ENCODE results near the gene SELENOI. TPM values are rescaled to one million over a fixed set of nuclear protein-coding genes. Genes with fewer than 3 reads are reported as not detected.
"Not testable (repeated sequence)": the region's sequence is repeated elsewhere in the genome, so short reads cannot be mapped to it uniquely, and the experiment has no call there.

Gene SELENOI
- total and polyA plus RNA-seq, 3 experiments from 2014 or later: 3.2 to 61.9 (median 58.4) TPM

- H3K27ac Mint-ChIP-seq: no peak overlapping the region
- H3K4me3 Mint-ChIP-seq: no peak overlapping the region
- ChIA-PET POLR2A (no interaction called here), CTCF (no interaction called here)
- H3K9me3 Mint-ChIP-seq: no peaks in the 10 kb centered on the region
- H3K27me3 ChIP-seq (ENCODE audit: insufficient read depth, low read length, poor library complexity, severe bottlenecking): no peaks in the 10 kb centered on the region
- peaks cover 0 to 45% (median 4%) of the 10 kb centered on the region in 3 donors for H3K36me3 Mint-ChIP-seq
- no peak overlapping the region for H3K27ac ChIP-seq (ENCODE audit: low read depth, low read length)
- no peak for DNase-seq
- H3K4me1 Mint-ChIP-seq: peaks cover 19 to 37% (median 35%) of the 10 kb centered on the region in 3 donors
- no peaks in the 10 kb centered on the region for H3K9me3 ChIP-seq (ENCODE audit: low read length)
- peaks cover 9% of the 10 kb centered on the region for H3K4me1 ChIP-seq (ENCODE audit: insufficient read depth, low read length)
- no peaks in the 10 kb centered on the region for H3K27me3 Mint-ChIP-seq
- no peak overlapping the region for H3K4me3 ChIP-seq (ENCODE audit: low read length)
- peaks cover 6% of the 10 kb centered on the region for H3K36me3 ChIP-seq (ENCODE audit: insufficient read depth, low read length)
Observed at GRCh38 chr2:26364669-26365068, 18.7 kb downstream of the SELENOI start.

GRCh38 chr2:26366957-26367356 is 21.0 kb downstream of the SELENOI start:
- Mint-ChIP-seq H3K4me1 (peaks cover 15 to 17% (median 16%) of the 10 kb centered on the region in 3 donors), H3K27ac (no peak overlapping the region), H3K9me3 (no peaks in the 10 kb centered on the region), H3K27me3 (no peaks in the 10 kb centered on the region), H3K4me3 (no peak overlapping the region), H3K36me3 (peaks cover 3 to 47% (median 7%) of the 10 kb centered on the region in 3 donors)
- H3K9me3 ChIP-seq (ENCODE audit: low read length): no peaks in the 10 kb centered on the region
- peaks cover 6% of the 10 kb centered on the region for H3K36me3 ChIP-seq (ENCODE audit: insufficient read depth, low read length)
- CTCF ChIA-PET: no interaction called here
- peaks cover 9% of the 10 kb centered on the region for H3K4me1 ChIP-seq (ENCODE audit: insufficient read depth, low read length)
- DNase-seq: no peak
- H3K27me3 ChIP-seq (ENCODE audit: insufficient read depth, low read length, poor library complexity, severe bottlenecking): no peaks in the 10 kb centered on the region
- H3K4me3 ChIP-seq (ENCODE audit: low read length): no peak overlapping the region
- POLR2A ChIA-PET: no interaction called here
- H3K27ac ChIP-seq (ENCODE audit: low read depth, low read length): no peak overlapping the region

GRCh38 chr2:26369664-26370063 is 23.7 kb downstream of the SELENOI start:
- H3K9me3 Mint-ChIP-seq; H3K9me3 ChIP-seq (ENCODE audit: low read length); H3K4me1 Mint-ChIP-seq; H3K36me3 ChIP-seq (ENCODE audit: insufficient read depth, low read length); H3K27ac ChIP-seq (ENCODE audit: low read depth, low read length); H3K4me3 Mint-ChIP-seq; DNase-seq; H3K27me3 Mint-ChIP-seq; H3K27me3 ChIP-seq (ENCODE audit: insufficient read depth, low read length, poor library complexity, severe bottlenecking); H3K4me3 ChIP-seq (ENCODE audit: low read length); H3K4me1 ChIP-seq (ENCODE audit: insufficient read depth, low read length); POLR2A ChIA-PET; CTCF ChIA-PET: not testable (repeated sequence)
- Mint-ChIP-seq H3K36me3 (peaks cover 8 to 63% (median 19%) of the 10 kb centered on the region in 3 donors), H3K27ac (peak overlapping the region in 2 of 8 donors; percentile 35 to 53)

GRCh38 chr2:26370909-26371308 is 25.0 kb downstream of the SELENOI start:
- POLR2A ChIA-PET, H3K27ac Mint-ChIP-seq: not testable (repeated sequence)

GRCh38 chr2:26376799-26377198 is 30.9 kb downstream of the SELENOI start:
- H3K4me3 Mint-ChIP-seq: no peak overlapping the region
- peaks cover 20 to 70% (median 31%) of the 10 kb centered on the region in 3 donors for H3K36me3 Mint-ChIP-seq
- DNase-seq: no peak
- peak overlapping the region in 2 of 8 donors; percentile 51 to 68 for H3K27ac Mint-ChIP-seq
- Histone ChIP-seq H3K27me3 (ENCODE audit: insufficient read depth, low read length, poor library complexity, severe bottlenecking) (no peaks in the 10 kb centered on the region), H3K9me3 (ENCODE audit: low read length) (no peaks in the 10 kb centered on the region), H3K4me1 (ENCODE audit: insufficient read depth, low read length) (no peaks in the 10 kb centered on the region), H3K27ac (ENCODE audit: low read depth, low read length) (no peak overlapping the region), H3K36me3 (ENCODE audit: insufficient read depth, low read length) (peaks cover 9% of the 10 kb centered on the region), H3K4me3 (ENCODE audit: low read length) (no peak overlapping the region)
- H3K9me3 Mint-ChIP-seq: no peaks in the 10 kb centered on the region
- ChIA-PET POLR2A (no interaction called here), CTCF (no interaction called here)
- peaks cover 2 to 18% (median 5%) of the 10 kb centered on the region in 3 donors for H3K4me1 Mint-ChIP-seq
- H3K27me3 Mint-ChIP-seq: no peaks in the 10 kb centered on the region

More at GRCh38 chr2:26370909-26371308, 25.0 kb downstream of the SELENOI start:
- H3K27me3 ChIP-seq (ENCODE audit: insufficient read depth, low read length, poor library complexity, severe bottlenecking); H3K4me1 ChIP-seq (ENCODE audit: insufficient read depth, low read length); H3K4me3 Mint-ChIP-seq; H3K27ac ChIP-seq (ENCODE audit: low read depth, low read length); H3K27me3 Mint-ChIP-seq; H3K9me3 Mint-ChIP-seq; H3K4me1 Mint-ChIP-seq; H3K9me3 ChIP-seq (ENCODE audit: low read length); CTCF ChIA-PET; DNase-seq; H3K4me3 ChIP-seq (ENCODE audit: low read length); H3K36me3 ChIP-seq (ENCODE audit: insufficient read depth, low read length): not testable (repeated sequence)
- H3K36me3 Mint-ChIP-seq: peaks cover 8 to 64% (median 23%) of the 10 kb centered on the region in 3 donors

GRCh38 chr2:26380281-26380680 is 34.3 kb downstream of the SELENOI start:
- no peak overlapping the region for H3K4me3 ChIP-seq (ENCODE audit: low read length)
- peaks cover 5% of the 10 kb centered on the region for H3K36me3 ChIP-seq (ENCODE audit: insufficient read depth, low read length)
- no peak for DNase-seq
- Mint-ChIP-seq H3K4me3 (no peak overlapping the region), H3K27ac (peak overlapping the region in 1 of 8 donors; percentile 33), H3K9me3 (no peaks in the 10 kb centered on the region), H3K27me3 (no peaks in the 10 kb centered on the region), H3K36me3 (peaks cover 20 to 67% (median 24%) of the 10 kb centered on the region in 3 donors), H3K4me1 (peaks cover 0 to 18% (median 5%) of the 10 kb centered on the region in 3 donors)
- H3K9me3 ChIP-seq (ENCODE audit: low read length): no peaks in the 10 kb centered on the region
- CTCF ChIA-PET: no interaction called here
- no peaks in the 10 kb centered on the region for H3K4me1 ChIP-seq (ENCODE audit: insufficient read depth, low read length)
- POLR2A ChIA-PET: no interaction called here
- H3K27me3 ChIP-seq (ENCODE audit: insufficient read depth, low read length, poor library complexity, severe bottlenecking): no peaks in the 10 kb centered on the region
- no peak overlapping the region for H3K27ac ChIP-seq (ENCODE audit: low read depth, low read length)

- Histone ChIP-seq H3K27ac (ENCODE audit: low read depth, low read length) (no peak overlapping the region), H3K4me3 (ENCODE audit: low read length) (no peak overlapping the region), H3K27me3 (ENCODE audit: insufficient read depth, low read length, poor library complexity, severe bottlenecking) (no peaks in the 10 kb centered on the region), H3K4me1 (ENCODE audit: insufficient read depth, low read length) (no peaks in the 10 kb centered on the region), H3K9me3 (ENCODE audit: low read length) (no peaks in the 10 kb centered on the region), H3K36me3 (ENCODE audit: insufficient read depth, low read length) (peaks cover 5% of the 10 kb centered on the region)
- H3K9me3 Mint-ChIP-seq: no peaks in the 10 kb centered on the region
- ChIA-PET POLR2A (no interaction called here), CTCF (no interaction called here)
- peaks cover 16 to 70% (median 17%) of the 10 kb centered on the region in 3 donors for H3K36me3 Mint-ChIP-seq
- DNase-seq: no peak
- no peak overlapping the region for H3K4me3 Mint-ChIP-seq
- peaks cover 0 to 11% (median 0%) of the 10 kb centered on the region in 3 donors for H3K4me1 Mint-ChIP-seq
- peak overlapping the region in 1 of 8 donors; percentile 48 for H3K27ac Mint-ChIP-seq
- no peaks in the 10 kb centered on the region for H3K27me3 Mint-ChIP-seq
Observed at GRCh38 chr2:26382564-26382963, 36.6 kb downstream of the SELENOI start.

- Mint-ChIP-seq H3K27ac (peak overlapping the region in 1 of 8 donors; percentile 13), H3K4me1 (peaks cover 0 to 5% (median 0%) of the 10 kb centered on the region in 3 donors), H3K27me3 (no peaks in the 10 kb centered on the region), H3K36me3 (peaks cover 5 to 72% (median 13%) of the 10 kb centered on the region in 3 donors), H3K9me3 (no peaks in the 10 kb centered on the region), H3K4me3 (no peak overlapping the region)
- no peaks in the 10 kb centered on the region for H3K4me1 ChIP-seq (ENCODE audit: insufficient read depth, low read length)
- no peaks in the 10 kb centered on the region for H3K36me3 ChIP-seq (ENCODE audit: insufficient read depth, low read length)
- H3K27me3 ChIP-seq (ENCODE audit: insufficient read depth, low read length, poor library complexity, severe bottlenecking): no peaks in the 10 kb centered on the region
- H3K4me3 ChIP-seq (ENCODE audit: low read length): no peak overlapping the region
- ChIA-PET POLR2A (no interaction called here), CTCF (no interaction called here)
- DNase-seq: no peak
- no peaks in the 10 kb centered on the region for H3K9me3 ChIP-seq (ENCODE audit: low read length)
- no peak overlapping the region for H3K27ac ChIP-seq (ENCODE audit: low read depth, low read length)
Observed at GRCh38 chr2:26384183-26384582, 38.2 kb downstream of the SELENOI start.

- Mint-ChIP-seq H3K27me3 (no peaks in the 10 kb centered on the region), H3K4me3 (no peak overlapping the region), H3K27ac (no peak overlapping the region), H3K9me3 (no peaks in the 10 kb centered on the region), H3K36me3 (peaks cover 5 to 74% (median 14%) of the 10 kb centered on the region in 3 donors), H3K4me1 (peaks cover 0 to 5% (median 0%) of the 10 kb centered on the region in 3 donors)
- no peaks in the 10 kb centered on the region for H3K9me3 ChIP-seq (ENCODE audit: low read length)
- H3K36me3 ChIP-seq (ENCODE audit: insufficient read depth, low read length): no peaks in the 10 kb centered on the region
- no peak for DNase-seq
- H3K4me3 ChIP-seq (ENCODE audit: low read length): no peak overlapping the region
- ChIA-PET CTCF (no interaction called here), POLR2A (no interaction called here)
- H3K27ac ChIP-seq (ENCODE audit: low read depth, low read length): no peak overlapping the region
- H3K27me3 ChIP-seq (ENCODE audit: insufficient read depth, low read length, poor library complexity, severe bottlenecking): no peaks in the 10 kb centered on the region
- no peaks in the 10 kb centered on the region for H3K4me1 ChIP-seq (ENCODE audit: insufficient read depth, low read length)
Observed at GRCh38 chr2:26384597-26384996, 38.7 kb downstream of the SELENOI start.
